Endometrial microvascular endothelial cells (primary cell): ENCODE data around the gene BCAS1. TPM values are rescaled to one million over a fixed set of nuclear protein-coding genes. Genes with fewer than 3 reads are reported as not detected.

Experiments
- in situ Hi-C: cut with HindIII; loops from 2 replicates; pipeline ENCODE4 v1.10.0; 2017; ENCODE audit warnings: low sequenced_read_pairs, low pct_unique_long_range_greater_than_20kb; ENCODE audit errors: inconsistent ontology term
- total RNA-seq: library from RNA; depleted of rRNA; stranded (reverse); fragments of >200 nt; gene quantifications from one replicate; pipeline ENCODE4 v1.2.3, GENCODE V29; 2015; ENCODE audit errors: inconsistent ontology term

BCAS1 gene
- total RNA-seq, 1 donor from 2014 or later: not detected

- in situ Hi-C loops: loop anchor here (25.0 kb wide), 1 partner anchor 343 kb away; the partner anchor contains the start of gene ZNF217
Observed at GRCh38 chr20:53929974-53930650, 140.3 kb downstream of the BCAS1 start.

- in situ Hi-C loops: loop anchor here (25.0 kb wide), 1 partner anchor 342 kb away; the partner anchor contains the start of gene ZNF217
Observed at GRCh38 chr20:53929399-53929798, 141.0 kb downstream of the BCAS1 start.

- in situ Hi-C loops: loop anchor here (25.0 kb wide), 1 partner anchor 341 kb away; the partner anchor contains the start of gene ZNF217
Observed at GRCh38 chr20:53927990-53928389, 142.4 kb downstream of the BCAS1 start.

GRCh38 chr20:53926428-53927028 is 143.9 kb downstream of the BCAS1 start:
- in situ Hi-C loops: loop anchor here (25.0 kb wide), 1 partner anchor 339 kb away; the partner anchor contains the start of gene ZNF217

GRCh38 chr20:53925651-53926401 is 144.6 kb downstream of the BCAS1 start:
- in situ Hi-C loops: loop anchor here (25.0 kb wide), 1 partner anchor 339 kb away; the partner anchor contains the start of gene ZNF217

GRCh38 chr20:53923566-53924369 is 146.6 kb downstream of the BCAS1 start:
- in situ Hi-C loops: no loop called here

GRCh38 chr20:53922901-53923314 is 147.5 kb downstream of the BCAS1 start:
- in situ Hi-C loops: no loop called here

GRCh38 chr20:53921443-53921973 is 148.9 kb downstream of the BCAS1 start:
- in situ Hi-C loops: no loop called here

GRCh38 chr20:53920647-53921245 is 149.6 kb downstream of the BCAS1 start:
- in situ Hi-C loops: no loop called here

GRCh38 chr20:53919886-53920285 is 150.5 kb downstream of the BCAS1 start:
- in situ Hi-C loops: no loop called here

GRCh38 chr20:53918949-53919361 is 151.4 kb downstream of the BCAS1 start:
- in situ Hi-C loops: no loop called here

- in situ Hi-C loops: no loop called here
Observed at GRCh38 chr20:53918020-53918311, 152.4 kb downstream of the BCAS1 start.

- in situ Hi-C loops: no loop called here
Observed at GRCh38 chr20:53917145-53918019, 153.0 kb downstream of the BCAS1 start.

- in situ Hi-C loops: no loop called here
Observed at GRCh38 chr20:53916173-53916512, 154.3 kb downstream of the BCAS1 start.

GRCh38 chr20:53915446-53916172 is 154.8 kb downstream of the BCAS1 start:
- in situ Hi-C loops: no loop called here

- in situ Hi-C loops: no loop called here
Observed at GRCh38 chr20:53914781-53915445, 155.5 kb downstream of the BCAS1 start.
